Measurements from ENCODE around the gene KIAA0513.

GRCh38 chr16:85074225-85074914, 46.8 kb downstream of the KIAA0513 start:
- no peak for TF ChIP-seq CTCF (IDR thresholded peaks at IDR 0.05; ENCODE audit: borderline replicate concordance, extremely low read depth, low read length, poor library complexity, severe bottlenecking)
- TF ChIP-seq EZH2 (IDR thresholded peaks at IDR 0.05; ENCODE audit: borderline replicate concordance, low read depth, low read length, severe bottlenecking): no peak

Data from DND-41 (cell line).